ENCODE measurements around the gene SHB. TPM values are rescaled to one million over a fixed set of nuclear protein-coding genes. Genes with fewer than 3 reads are reported as not detected.

SHB gene
- total and polyA plus RNA-seq, 2 of the 13 experiments (the other 11 are each of a cell fraction or from before 2014, with no cell fraction given): 19.4 to 20.7 TPM

DNA sequence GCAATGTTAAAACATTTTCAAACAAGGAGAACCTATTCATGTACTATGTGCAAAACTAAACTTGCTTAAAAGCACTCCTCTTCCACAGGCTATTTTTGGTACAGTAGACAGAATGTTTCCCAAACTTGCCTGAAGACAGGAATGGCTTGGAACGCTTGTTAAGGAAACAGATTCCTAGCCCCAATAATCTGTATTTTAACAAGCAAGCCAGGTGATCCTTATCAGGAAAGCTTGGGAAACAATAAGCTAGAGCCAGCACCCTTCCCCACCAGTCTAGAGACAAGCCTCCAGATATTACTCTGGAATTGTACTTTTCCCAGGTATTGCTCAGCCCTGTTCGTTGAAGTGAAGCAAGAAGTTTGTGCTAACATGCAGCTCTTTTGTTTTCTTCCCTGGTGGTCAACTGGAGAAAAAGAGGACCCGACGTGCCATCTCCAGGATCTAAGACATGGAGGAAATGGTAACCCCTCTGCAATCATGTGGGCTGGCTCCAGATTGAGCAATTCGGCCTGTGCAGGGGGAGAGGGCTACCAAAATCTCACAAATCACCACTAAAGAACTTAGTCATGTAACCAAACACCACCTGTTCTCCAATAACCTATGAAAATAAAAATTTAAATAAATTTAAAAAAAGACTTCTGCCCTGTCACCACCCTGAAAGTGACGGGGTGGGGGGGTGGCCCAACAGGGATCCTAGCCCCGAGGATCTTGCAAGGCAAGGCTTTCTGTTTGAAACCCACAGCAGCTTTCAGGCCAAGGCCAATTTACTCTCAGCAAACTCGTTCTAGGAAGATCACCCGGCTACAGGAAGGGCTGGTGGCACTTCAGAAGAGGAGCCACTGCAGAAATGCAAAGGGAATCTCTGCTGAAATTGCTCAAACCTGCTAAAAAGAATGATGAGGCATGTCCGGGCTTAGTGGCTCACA is 48.6 kb downstream of the SHB start (continued):
- TF ChIP-seq, protein P1, sequence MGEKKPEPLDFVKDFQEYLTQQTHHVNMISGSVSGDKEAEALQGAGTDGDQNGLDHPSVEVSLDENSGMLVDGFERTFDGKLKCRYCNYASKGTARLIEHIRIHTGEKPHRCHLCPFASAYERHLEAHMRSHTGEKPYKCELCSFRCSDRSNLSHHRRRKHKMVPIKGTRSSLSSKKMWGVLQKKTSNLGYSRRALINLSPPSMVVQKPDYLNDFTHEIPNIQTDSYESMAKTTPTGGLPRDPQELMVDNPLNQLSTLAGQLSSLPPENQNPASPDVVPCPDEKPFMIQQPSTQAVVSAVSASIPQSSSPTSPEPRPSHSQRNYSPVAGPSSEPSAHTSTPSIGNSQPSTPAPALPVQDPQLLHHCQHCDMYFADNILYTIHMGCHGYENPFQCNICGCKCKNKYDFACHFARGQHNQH (CRISPR knock-in tag; IDR thresholded peaks at IDR 0.05): no peak
- TF ChIP-seq, protein P2, sequence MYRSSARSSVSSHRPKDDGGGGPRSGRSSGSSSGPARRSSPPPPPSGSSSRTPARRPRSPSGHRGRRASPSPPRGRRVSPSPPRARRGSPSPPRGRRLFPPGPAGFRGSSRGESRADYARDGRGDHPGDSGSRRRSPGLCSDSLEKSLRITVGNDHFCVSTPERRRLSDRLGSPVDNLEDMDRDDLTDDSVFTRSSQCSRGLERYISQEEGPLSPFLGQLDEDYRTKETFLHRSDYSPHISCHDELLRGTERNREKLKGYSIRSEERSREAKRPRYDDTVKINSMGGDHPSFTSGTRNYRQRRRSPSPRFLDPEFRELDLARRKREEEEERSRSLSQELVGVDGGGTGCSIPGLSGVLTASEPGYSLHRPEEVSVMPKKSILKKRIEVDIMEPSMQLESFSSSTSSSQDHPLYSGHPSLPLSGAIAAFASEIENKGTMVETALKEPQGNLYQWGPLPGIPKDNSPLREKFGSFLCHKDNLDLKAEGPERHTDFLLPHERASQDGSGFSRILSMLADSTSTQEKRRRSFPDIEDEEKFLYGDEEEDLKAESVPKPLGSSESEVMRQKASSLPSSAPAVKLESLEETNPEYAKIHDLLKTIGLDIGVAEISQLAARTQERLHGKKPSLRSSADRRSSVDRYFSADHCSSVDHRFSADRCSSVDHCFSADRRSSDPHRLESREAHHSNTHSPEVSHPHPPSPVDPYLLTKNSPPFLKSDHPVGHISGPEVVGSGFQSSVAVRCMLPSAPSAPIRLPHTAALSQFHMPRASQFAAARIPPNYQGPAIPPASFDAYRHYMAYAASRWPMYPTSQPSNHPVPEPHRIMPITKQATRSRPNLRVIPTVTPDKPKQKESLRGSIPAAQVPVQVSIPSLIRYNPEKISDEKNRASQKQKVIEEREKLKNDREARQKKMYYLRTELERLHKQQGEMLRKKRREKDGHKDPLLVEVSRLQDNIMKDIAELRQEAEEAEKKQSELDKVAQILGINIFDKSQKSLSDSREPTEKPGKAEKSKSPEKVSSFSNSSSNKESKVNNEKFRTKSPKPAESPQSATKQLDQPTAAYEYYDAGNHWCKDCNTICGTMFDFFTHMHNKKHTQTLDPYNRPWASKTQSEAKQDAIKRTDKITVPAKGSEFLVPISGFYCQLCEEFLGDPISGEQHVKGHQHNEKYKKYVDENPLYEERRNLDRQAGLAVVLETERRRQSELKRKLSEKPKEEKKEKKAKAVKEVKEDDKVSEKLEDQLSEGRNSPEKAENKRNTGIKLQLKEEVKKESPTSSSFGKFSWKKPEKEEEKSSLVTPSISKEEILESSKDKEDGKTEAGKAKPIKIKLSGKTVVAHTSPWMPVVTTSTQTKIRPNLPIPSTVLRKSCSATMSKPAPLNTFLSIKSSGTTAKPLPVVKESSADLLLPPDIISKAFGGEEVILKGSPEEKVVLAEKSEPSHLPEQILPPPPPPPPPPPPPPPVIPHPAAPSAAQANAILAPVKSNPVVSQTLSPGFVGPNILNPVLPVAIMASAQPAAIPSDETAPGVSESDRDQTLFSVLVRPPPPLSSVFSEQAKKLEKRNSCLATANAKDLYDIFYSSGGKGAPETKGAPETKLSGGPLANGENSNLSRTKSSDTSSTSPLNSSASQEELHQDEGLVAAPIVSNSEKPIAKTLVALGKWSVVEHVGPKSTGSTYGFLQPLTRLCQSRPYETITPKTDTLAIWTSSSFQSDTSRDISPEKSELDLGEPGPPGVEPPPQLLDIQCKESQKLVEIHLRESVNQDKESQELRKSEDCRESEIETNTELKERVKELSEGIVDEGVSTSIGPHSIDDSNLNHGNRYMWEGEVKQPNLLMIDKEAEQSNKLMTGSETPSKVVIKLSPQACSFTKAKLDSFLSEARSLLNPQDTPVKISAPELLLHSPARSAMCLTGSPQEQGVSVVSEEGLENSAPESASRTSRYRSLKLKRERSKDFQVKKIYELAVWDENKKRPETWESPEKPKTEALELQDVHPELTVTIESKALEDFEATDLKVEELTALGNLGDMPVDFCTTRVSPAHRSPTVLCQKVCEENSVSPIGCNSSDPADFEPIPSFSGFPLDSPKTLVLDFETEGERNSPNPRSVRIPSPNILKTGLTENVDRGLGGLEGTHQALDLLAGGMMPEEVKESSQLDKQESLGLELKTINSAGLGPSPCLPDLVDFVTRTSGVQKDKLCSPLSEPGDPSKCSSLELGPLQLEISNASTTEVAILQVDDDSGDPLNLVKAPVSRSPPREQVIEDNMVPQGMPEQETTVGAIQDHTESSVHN (CRISPR knock-in tag; IDR thresholded peaks at IDR 0.05): no peak
- TF ChIP-seq ZNF567 (CRISPR knock-in tag; IDR thresholded peaks at IDR 0.05; ENCODE audit: borderline replicate concordance) (no peak), ZNF7 (CRISPR knock-in tag; IDR thresholded peaks at IDR 0.05) (no peak), ZNF367 (CRISPR knock-in tag; IDR thresholded peaks at IDR 0.05; ENCODE audit: borderline replicate concordance) (no peak)
- TF ChIP-seq, protein P3, sequence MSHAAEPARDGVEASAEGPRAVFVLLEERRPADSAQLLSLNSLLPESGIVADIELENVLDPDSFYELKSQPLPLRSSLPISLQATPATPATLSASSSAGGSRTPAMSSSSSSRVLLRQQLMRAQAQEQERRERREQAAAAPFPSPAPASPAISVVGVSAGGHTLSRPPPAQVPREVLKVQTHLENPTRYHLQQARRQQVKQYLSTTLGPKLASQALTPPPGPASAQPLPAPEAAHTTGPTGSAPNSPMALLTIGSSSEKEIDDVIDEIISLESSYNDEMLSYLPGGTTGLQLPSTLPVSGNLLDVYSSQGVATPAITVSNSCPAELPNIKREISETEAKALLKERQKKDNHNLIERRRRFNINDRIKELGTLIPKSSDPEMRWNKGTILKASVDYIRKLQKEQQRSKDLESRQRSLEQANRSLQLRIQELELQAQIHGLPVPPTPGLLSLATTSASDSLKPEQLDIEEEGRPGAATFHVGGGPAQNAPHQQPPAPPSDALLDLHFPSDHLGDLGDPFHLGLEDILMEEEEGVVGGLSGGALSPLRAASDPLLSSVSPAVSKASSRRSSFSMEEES (CRISPR knock-in tag; IDR thresholded peaks at IDR 0.05): no peak
- TF ChIP-seq, protein P4, sequence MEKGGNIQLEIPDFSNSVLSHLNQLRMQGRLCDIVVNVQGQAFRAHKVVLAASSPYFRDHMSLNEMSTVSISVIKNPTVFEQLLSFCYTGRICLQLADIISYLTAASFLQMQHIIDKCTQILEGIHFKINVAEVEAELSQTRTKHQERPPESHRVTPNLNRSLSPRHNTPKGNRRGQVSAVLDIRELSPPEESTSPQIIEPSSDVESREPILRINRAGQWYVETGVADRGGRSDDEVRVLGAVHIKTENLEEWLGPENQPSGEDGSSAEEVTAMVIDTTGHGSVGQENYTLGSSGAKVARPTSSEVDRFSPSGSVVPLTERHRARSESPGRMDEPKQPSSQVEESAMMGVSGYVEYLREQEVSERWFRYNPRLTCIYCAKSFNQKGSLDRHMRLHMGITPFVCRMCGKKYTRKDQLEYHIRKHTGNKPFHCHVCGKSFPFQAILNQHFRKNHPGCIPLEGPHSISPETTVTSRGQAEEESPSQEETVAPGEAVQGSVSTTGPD (CRISPR knock-in tag; IDR thresholded peaks at IDR 0.05): 0 out of 2 replicates have a peak, but pooled peaks have one; percentile 35
- TF ChIP-seq, protein P5, sequence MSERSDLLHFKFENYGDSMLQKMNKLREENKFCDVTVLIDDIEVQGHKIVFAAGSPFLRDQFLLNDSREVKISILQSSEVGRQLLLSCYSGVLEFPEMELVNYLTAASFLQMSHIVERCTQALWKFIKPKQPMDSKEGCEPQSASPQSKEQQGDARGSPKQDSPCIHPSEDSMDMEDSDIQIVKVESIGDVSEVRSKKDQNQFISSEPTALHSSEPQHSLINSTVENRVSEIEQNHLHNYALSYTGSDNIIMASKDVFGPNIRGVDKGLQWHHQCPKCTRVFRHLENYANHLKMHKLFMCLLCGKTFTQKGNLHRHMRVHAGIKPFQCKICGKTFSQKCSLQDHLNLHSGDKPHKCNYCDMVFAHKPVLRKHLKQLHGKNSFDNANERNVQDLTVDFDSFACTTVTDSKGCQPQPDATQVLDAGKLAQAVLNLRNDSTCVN (CRISPR knock-in tag; IDR thresholded peaks at IDR 0.05; ENCODE audit: borderline replicate concordance): peak; percentile 84

Data from HepG2 (cell line).